Keratinocyte (primary cell): ENCODE measurements around the gene CTNNBL1. TPM values are rescaled to one million over a fixed set of nuclear protein-coding genes. Genes with fewer than 3 reads are reported as not detected.

ENCODE experiments used
- DNase-seq: peaks from one replicate; pipeline ENCODE4 v3.0.0-alpha.2; 2011; ENCODE audit warnings: low read depth, missing footprints, low spot score
- FAIRE-seq: peaks from 2 replicates; lab custom pipeline; 2011; peaks lifted over from hg19 to GRCh38; lab: Jason Lieb, UNC
- H2AFZ ChIP-seq: 2 replicates; pipeline ENCODE4 v1.6.0; 2012; ENCODE audit warnings: low read length, control low read depth, inconsistent platforms; ENCODE audit not compliant: control insufficient read depth
- H3K27ac ChIP-seq: 2 replicates; pipeline ENCODE4 v1.5.1; 2011; ENCODE audit warnings: low read length; ENCODE audit not compliant: control insufficient read depth, insufficient read depth
- H3K27me3 ChIP-seq: 3 replicates; pipeline ENCODE4 v1.6.0; 2011; ENCODE audit warnings: low read length; ENCODE audit not compliant: control insufficient read depth, insufficient read depth; ENCODE audit errors: extremely low read depth
- H3K36me3 ChIP-seq, 2 experiments: 2 replicates in 1 of 2; 3 replicates in 1 of 2; pipeline ENCODE4 v1.5.1; 2011; ENCODE audit warnings: low read length in 2 of 2, mild to moderate bottlenecking in 1 of 2; ENCODE audit not compliant: control insufficient read depth in 2 of 2, insufficient read depth in 2 of 2; ENCODE audit errors: extremely low read depth in 1 of 2
- H3K4me1 ChIP-seq: 3 replicates; pipeline ENCODE4 v1.5.1; 2011; ENCODE audit warnings: low read length; ENCODE audit not compliant: control insufficient read depth, insufficient read depth; ENCODE audit errors: extremely low read depth
- H3K4me2 ChIP-seq: 3 replicates; pipeline ENCODE4 v1.6.0; 2011; ENCODE audit warnings: low read depth, low read length; ENCODE audit not compliant: control insufficient read depth, insufficient read depth; ENCODE audit errors: extremely low read depth
- H3K4me3 ChIP-seq, 3 experiments: fragments of 200-600 bp in 1 of 3; sonication (generic) in 1 of 3; 2 replicates in 2 of 3; 3 replicates in 1 of 3; pipeline ENCODE4 v1.5.1; 2011 to 2016; ENCODE audit warnings: low read length in 3 of 3, mild to moderate bottlenecking in 3 of 3, control low read depth in 2 of 3, inconsistent platforms in 1 of 3, low read depth in 1 of 3, mixed read lengths in 1 of 3, mixed run types in 1 of 3, moderate library complexity in 1 of 3; ENCODE audit not compliant: control insufficient read depth in 2 of 3, insufficient read depth in 2 of 3; ENCODE audit errors: extremely low read depth in 1 of 3
- H3K79me2 ChIP-seq: 2 replicates; pipeline ENCODE4 v1.6.0; 2012; ENCODE audit warnings: low read length; ENCODE audit not compliant: control insufficient read depth, insufficient read depth
- H3K9ac ChIP-seq: 3 replicates; pipeline ENCODE4 v1.6.0; 2011; ENCODE audit warnings: low read length; ENCODE audit not compliant: control insufficient read depth, insufficient read depth; ENCODE audit errors: extremely low read depth
- H3K9me1 ChIP-seq: 3 replicates; pipeline ENCODE4 v1.6.0; 2011; ENCODE audit warnings: low read length; ENCODE audit not compliant: control insufficient read depth, insufficient read depth; ENCODE audit errors: extremely low read depth
- H3K9me3 ChIP-seq: 2 replicates; pipeline ENCODE4 v1.5.1; 2012; ENCODE audit warnings: low read depth, low read length; ENCODE audit not compliant: control insufficient read depth
- H4K20me1 ChIP-seq: 3 replicates; pipeline ENCODE4 v1.6.0; 2011; ENCODE audit warnings: low read length; ENCODE audit not compliant: control insufficient read depth, insufficient read depth; ENCODE audit errors: extremely low read depth
- CTCF ChIP-seq, 3 experiments: IDR thresholded peaks in 1 of 3; conservative IDR thresholded peaks in 1 of 3; optimal IDR thresholded peaks in 1 of 3; 2 replicates in 2 of 3; 3 replicates in 1 of 3; pipeline versions ENCODE3 to v1.5.1; 2011; ENCODE audit warnings: low read length in 3 of 3, mild to moderate bottlenecking in 3 of 3, moderate library complexity in 2 of 3, control low read depth in 1 of 3, inconsistent platforms in 1 of 3; ENCODE audit not compliant: insufficient read depth in 2 of 3; ENCODE audit errors: extremely low read depth in 1 of 3
- EZH2 ChIP-seq: IDR thresholded peaks from one replicate; pipeline ENCODE4 v1.6.1; 2012; ENCODE audit warnings: inconsistent platforms, mild to moderate bottlenecking, low read length, moderate library complexity
- dilution Hi-C: fragments of 300-500 bp; cut with MboI; formaldehyde crosslinking; loops from one replicate; pipeline ENCODE4 v1.7.0; 2020; ENCODE audit warnings: low sequenced_read_pairs; ENCODE audit not compliant: extremely low pct_ligation_motif_present
- polyA plus RNA-seq, 5 experiments: library from polyadenylated mRNA; depleted of rRNA in 3 of 5; stranded (reverse) in 3 of 5; stranded (forward) in 1 of 5; unstranded in 1 of 5; fragments of >200 nt; gene quantifications; 1 replicate in 1 of 5; 2 replicates in 3 of 5; 3 replicates in 1 of 5; pipeline versions ENCODE4 v1.2.1 to v1.2.3, GENCODE V29; 2011 to 2012; ENCODE audit warnings: missing spikeins in 2 of 5, low read depth in 1 of 5, low replicate concordance in 1 of 5

CTNNBL1 gene
- polyA plus RNA-seq, 1 donor (not counting 4 experiments of a cell fraction or from before 2014, with no cell fraction given): 37.0 TPM

GRCh38 chr20:37917461-37917860 lies 223.6 kb downstream of the CTNNBL1 start:
- Histone ChIP-seq H3K27me3 (peaks cover 72% of the 10 kb centered on the region), H3K4me1 (no peaks in the 10 kb centered on the region), H3K4me3 (no peak overlapping the region), H3K9me3 (no peaks in the 10 kb centered on the region), H3K36me3 (no peaks in the 10 kb centered on the region), H3K27ac (no peak overlapping the region), H3K9me1 (no peaks in the 10 kb centered on the region), H3K4me2 (no peak overlapping the region), H3K9ac (no peak overlapping the region), H2AFZ (no peak overlapping the region), H3K79me2 (no peaks in the 10 kb centered on the region), H4K20me1 (no peaks in the 10 kb centered on the region)
- dilution Hi-C loops: no loop called here
- TF ChIP-seq EZH2: no peak
- no peak for TF ChIP-seq CTCF (optimal IDR thresholded peaks at IDR 0.05 in 1 of 3, IDR thresholded peaks at IDR 0.05 in 1 of 3, conservative IDR thresholded peaks at IDR 0.05 in 1 of 3; ENCODE audit: extremely low read depth in 1 of 3, insufficient read depth in 2 of 3, low read length in 3 of 3)
- FAIRE-seq (no peak), DNase-seq (no peak)

GRCh38 chr20:37918035-37918434 lies 224.2 kb downstream of the CTNNBL1 start:
- DNase-seq (no peak), FAIRE-seq (no peak)
- no peaks in the 10 kb centered on the region for H3K36me3 ChIP-seq
- no peak overlapping the region for H2AFZ ChIP-seq
- H3K9me3 ChIP-seq: no peaks in the 10 kb centered on the region
- H3K4me1 ChIP-seq: no peaks in the 10 kb centered on the region
- no peak overlapping the region for H3K4me2 ChIP-seq
- H4K20me1 ChIP-seq: no peaks in the 10 kb centered on the region
- no peaks in the 10 kb centered on the region for H3K9me1 ChIP-seq
- no peak for TF ChIP-seq CTCF (optimal IDR thresholded peaks at IDR 0.05 in 1 of 3, IDR thresholded peaks at IDR 0.05 in 1 of 3, conservative IDR thresholded peaks at IDR 0.05 in 1 of 3; ENCODE audit: extremely low read depth in 1 of 3, insufficient read depth in 2 of 3, low read length in 3 of 3)
- TF ChIP-seq EZH2: no peak
- dilution Hi-C loops: no loop called here
- H3K27ac ChIP-seq: no peak overlapping the region
- no peak overlapping the region for H3K4me3 ChIP-seq
- H3K9ac ChIP-seq: no peak overlapping the region
- no peaks in the 10 kb centered on the region for H3K79me2 ChIP-seq
- H3K27me3 ChIP-seq: peaks cover 66% of the 10 kb centered on the region
